ENCODE results near the gene MACROD2.
"Not testable (repeated sequence)": the region's sequence is repeated elsewhere in the genome, so short reads cannot be mapped to it uniquely, and the experiment has no call there.

Gene MACROD2

DNA sequence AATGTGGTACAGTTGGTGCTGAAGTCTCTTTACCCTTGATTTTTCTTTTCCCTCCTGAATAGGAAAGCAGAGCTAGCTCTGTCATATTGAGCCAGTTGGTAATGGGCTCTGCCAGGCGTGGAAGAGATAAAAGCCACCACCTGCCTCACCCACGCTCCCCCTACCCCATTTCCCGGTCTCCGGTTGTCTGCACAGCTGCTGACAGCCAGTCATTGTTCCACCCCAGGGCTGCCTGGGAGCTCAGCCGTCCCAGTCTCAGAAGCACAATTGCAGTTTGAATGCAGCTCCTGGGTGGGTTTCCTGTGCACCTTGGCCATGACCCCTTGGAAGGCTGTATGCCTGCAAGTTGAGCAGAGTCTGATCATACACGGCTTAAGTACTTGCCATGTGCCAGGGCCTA is 1017.2 kb downstream of the MACROD2 start:
- POLR2A ChIA-PET = no interaction called here
- CTCF ChIA-PET = no interaction called here
- H3K4me1 ChIP-seq (ENCODE audit: control insufficient read depth, insufficient read depth, low read length) = peaks cover 9% of the 10 kb centered on the region
- TF ChIP-seq, protein P1, sequence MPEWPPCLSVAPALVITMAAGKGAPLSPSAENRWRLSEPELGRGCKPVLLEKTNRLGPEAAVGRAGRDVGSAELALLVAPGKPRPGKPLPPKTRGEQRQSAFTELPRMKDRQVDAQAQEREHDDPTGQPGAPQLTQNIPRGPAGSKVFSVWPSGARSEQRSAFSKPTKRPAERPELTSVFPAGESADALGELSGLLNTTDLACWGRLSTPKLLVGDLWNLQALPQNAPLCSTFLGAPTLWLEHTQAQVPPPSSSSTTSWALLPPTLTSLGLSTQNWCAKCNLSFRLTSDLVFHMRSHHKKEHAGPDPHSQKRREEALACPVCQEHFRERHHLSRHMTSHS (tag by site-specific recombination; IDR thresholded peaks at IDR 0.05) = no peak
- no peak for TF ChIP-seq ZNF777 (tag by site-specific recombination; IDR thresholded peaks at IDR 0.05; ENCODE audit: borderline replicate concordance)
- no peak for TF ChIP-seq ZBTB7A (tag by site-specific recombination; IDR thresholded peaks at IDR 0.05; ENCODE audit: low read depth)
- no peak for TF ChIP-seq KLF1 (tag by site-specific recombination; IDR thresholded peaks at IDR 0.05)
- no peak for TF ChIP-seq ZNF76 (tag by site-specific recombination; IDR thresholded peaks at IDR 0.05; ENCODE audit: borderline replicate concordance, low read depth)
- TF ChIP-seq ZSCAN30 (tag by site-specific recombination; IDR thresholded peaks at IDR 0.05) = no peak
- TF ChIP-seq, protein P2, sequence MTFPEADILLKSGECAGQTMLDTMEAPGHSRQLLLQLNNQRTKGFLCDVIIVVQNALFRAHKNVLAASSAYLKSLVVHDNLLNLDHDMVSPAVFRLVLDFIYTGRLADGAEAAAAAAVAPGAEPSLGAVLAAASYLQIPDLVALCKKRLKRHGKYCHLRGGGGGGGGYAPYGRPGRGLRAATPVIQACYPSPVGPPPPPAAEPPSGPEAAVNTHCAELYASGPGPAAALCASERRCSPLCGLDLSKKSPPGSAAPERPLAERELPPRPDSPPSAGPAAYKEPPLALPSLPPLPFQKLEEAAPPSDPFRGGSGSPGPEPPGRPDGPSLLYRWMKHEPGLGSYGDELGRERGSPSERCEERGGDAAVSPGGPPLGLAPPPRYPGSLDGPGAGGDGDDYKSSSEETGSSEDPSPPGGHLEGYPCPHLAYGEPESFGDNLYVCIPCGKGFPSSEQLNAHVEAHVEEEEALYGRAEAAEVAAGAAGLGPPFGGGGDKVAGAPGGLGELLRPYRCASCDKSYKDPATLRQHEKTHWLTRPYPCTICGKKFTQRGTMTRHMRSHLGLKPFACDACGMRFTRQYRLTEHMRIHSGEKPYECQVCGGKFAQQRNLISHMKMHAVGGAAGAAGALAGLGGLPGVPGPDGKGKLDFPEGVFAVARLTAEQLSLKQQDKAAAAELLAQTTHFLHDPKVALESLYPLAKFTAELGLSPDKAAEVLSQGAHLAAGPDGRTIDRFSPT (tag by site-specific recombination; IDR thresholded peaks at IDR 0.05) = no peak
- no peak overlapping the region for H3K4me3 ChIP-seq (ENCODE audit: low read depth, low read length)
- no peaks in the 10 kb centered on the region for H3K9me3 ChIP-seq (ENCODE audit: control insufficient read depth, insufficient read depth, low read depth, low read length)
- no peak overlapping the region for H3K27ac ChIP-seq (ENCODE audit: extremely low read depth, low read depth, low read length)
- no peaks in the 10 kb centered on the region for H3K36me3 ChIP-seq (ENCODE audit: control insufficient read depth in 2 of 2, insufficient read depth in 1 of 2, low read length in 2 of 2)

DNA sequence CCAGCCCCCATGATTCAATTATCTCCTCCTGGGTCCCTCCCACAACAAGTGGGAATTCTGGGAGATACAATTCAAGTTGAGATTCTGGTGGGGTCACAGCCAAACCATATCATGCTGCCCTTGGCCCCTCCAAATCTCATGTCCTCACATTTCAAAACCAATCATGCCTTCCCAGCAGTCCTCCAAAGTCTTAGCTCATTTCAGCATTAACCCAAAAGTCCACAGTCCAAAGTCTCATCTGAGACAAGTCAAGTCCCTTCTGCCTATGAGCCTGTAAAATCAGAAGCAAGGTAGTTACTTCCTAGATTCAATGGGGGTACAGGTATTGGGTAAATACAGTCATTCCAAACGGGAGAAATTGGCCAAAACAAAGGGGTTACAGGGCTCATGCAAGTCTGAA is 1021.6 kb downstream of the MACROD2 start:
- H3K9me3 ChIP-seq (ENCODE audit: control insufficient read depth, insufficient read depth, low read depth, low read length); H3K27ac ChIP-seq (ENCODE audit: extremely low read depth, low read depth, low read length); H3K4me1 ChIP-seq (ENCODE audit: control insufficient read depth, insufficient read depth, low read length); H3K4me3 ChIP-seq (ENCODE audit: low read depth, low read length); H3K36me3 ChIP-seq (ENCODE audit: control insufficient read depth in 2 of 2, insufficient read depth in 1 of 2, low read length in 2 of 2); POLR2A ChIA-PET: not testable (repeated sequence)
- CTCF ChIA-PET = interaction anchor here (0.6 kb wide), 2 partner anchors 127 to 220 kb away, joined by 3 read pairs; no protein-coding TSS in a partner anchor

DNA sequence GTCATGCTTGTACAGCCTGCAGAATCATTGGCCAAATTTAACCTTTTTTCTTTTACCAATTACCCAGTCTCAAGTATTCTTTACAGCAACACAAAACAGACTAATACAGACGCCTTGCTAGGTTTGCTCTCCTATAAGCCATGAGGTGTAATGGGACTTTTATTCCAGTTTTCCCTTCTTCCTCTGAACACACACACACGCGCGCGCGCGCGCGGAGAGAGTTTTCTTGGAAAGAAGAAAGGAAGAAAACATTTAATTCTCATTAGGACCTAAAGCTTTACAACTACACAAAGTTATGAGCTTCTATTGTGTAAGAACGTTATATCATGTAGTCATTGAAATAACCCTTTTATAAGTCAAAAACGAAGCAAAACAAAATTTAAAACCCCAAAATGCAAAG is 1023.6 kb downstream of the MACROD2 start:
- CTCF ChIA-PET = interaction anchor here (0.8 to 1.6 kb wide), 2 partner anchors 9 to 104 kb away, joined by 4 to 5 read pairs; no protein-coding TSS in a partner anchor
- Histone ChIP-seq H3K4me1 (ENCODE audit: control insufficient read depth, insufficient read depth, low read length) (no peaks in the 10 kb centered on the region), H3K27ac (ENCODE audit: extremely low read depth, low read depth, low read length) (no peak overlapping the region), H3K9me3 (ENCODE audit: control insufficient read depth, insufficient read depth, low read depth, low read length) (no peaks in the 10 kb centered on the region), H3K4me3 (ENCODE audit: low read depth, low read length) (no peak overlapping the region), H3K36me3 (ENCODE audit: control insufficient read depth in 2 of 2, insufficient read depth in 1 of 2, low read length in 2 of 2) (no peaks in the 10 kb centered on the region)
- no peak for TF ChIP-seq ZNF626 (tag by site-specific recombination; IDR thresholded peaks at IDR 0.05)
- no peak for TF ChIP-seq ZNF561 (tag by site-specific recombination; IDR thresholded peaks at IDR 0.05; ENCODE audit: borderline replicate concordance)
- POLR2A ChIA-PET = no interaction called here

DNA sequence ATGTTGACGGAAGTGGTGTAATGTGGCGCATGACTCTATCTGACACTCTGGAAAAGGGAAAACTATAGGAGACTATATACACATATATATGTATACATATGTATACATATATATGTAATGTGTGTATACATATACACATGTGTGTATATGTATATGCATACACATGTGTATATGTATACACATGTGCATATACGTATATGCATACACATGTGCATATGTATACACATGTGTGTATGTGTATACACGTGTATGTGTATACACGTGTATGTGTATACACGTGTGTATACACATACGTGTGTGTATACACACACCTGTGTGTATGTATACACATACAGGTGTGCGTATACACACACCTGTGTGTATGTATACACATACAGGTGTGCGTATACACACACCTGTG is 1025.5 kb downstream of the MACROD2 start:
- CTCF ChIA-PET = no interaction called here

More for the DNA sequence above, 1025.5 kb downstream of the MACROD2 start:
- Histone ChIP-seq H3K9me3 (ENCODE audit: control insufficient read depth, insufficient read depth, low read depth, low read length) (no peaks in the 10 kb centered on the region), H3K36me3 (ENCODE audit: control insufficient read depth in 2 of 2, insufficient read depth in 1 of 2, low read length in 2 of 2) (no peaks in the 10 kb centered on the region), H3K27ac (ENCODE audit: extremely low read depth, low read depth, low read length) (no peak overlapping the region), H3K4me1 (ENCODE audit: control insufficient read depth, insufficient read depth, low read length) (no peaks in the 10 kb centered on the region), H3K4me3 (ENCODE audit: low read depth, low read length) (no peak overlapping the region)
- POLR2A ChIA-PET = no interaction called here
- TF ChIP-seq ZNF324 (tag by site-specific recombination; IDR thresholded peaks at IDR 0.05) = no peak
- TF ChIP-seq ZNF416 (tag by site-specific recombination; IDR thresholded peaks at IDR 0.05) = no peak
- no peak for TF ChIP-seq ZNF10 (tag by site-specific recombination; IDR thresholded peaks at IDR 0.05)
- TF ChIP-seq ZNF146 (tag by site-specific recombination; IDR thresholded peaks at IDR 0.05) = no peak
- TF ChIP-seq ZSCAN30 (tag by site-specific recombination; IDR thresholded peaks at IDR 0.05) = no peak
- TF ChIP-seq, protein P3, sequence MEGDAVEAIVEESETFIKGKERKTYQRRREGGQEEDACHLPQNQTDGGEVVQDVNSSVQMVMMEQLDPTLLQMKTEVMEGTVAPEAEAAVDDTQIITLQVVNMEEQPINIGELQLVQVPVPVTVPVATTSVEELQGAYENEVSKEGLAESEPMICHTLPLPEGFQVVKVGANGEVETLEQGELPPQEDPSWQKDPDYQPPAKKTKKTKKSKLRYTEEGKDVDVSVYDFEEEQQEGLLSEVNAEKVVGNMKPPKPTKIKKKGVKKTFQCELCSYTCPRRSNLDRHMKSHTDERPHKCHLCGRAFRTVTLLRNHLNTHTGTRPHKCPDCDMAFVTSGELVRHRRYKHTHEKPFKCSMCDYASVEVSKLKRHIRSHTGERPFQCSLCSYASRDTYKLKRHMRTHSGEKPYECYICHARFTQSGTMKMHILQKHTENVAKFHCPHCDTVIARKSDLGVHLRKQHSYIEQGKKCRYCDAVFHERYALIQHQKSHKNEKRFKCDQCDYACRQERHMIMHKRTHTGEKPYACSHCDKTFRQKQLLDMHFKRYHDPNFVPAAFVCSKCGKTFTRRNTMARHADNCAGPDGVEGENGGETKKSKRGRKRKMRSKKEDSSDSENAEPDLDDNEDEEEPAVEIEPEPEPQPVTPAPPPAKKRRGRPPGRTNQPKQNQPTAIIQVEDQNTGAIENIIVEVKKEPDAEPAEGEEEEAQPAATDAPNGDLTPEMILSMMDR (tag by site-specific recombination; IDR thresholded peaks at IDR 0.05) = no peak
- TF ChIP-seq, protein P4, sequence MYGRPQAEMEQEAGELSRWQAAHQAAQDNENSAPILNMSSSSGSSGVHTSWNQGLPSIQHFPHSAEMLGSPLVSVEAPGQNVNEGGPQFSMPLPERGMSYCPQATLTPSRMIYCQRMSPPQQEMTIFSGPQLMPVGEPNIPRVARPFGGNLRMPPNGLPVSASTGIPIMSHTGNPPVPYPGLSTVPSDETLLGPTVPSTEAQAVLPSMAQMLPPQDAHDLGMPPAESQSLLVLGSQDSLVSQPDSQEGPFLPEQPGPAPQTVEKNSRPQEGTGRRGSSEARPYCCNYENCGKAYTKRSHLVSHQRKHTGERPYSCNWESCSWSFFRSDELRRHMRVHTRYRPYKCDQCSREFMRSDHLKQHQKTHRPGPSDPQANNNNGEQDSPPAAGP (tag by site-specific recombination; IDR thresholded peaks at IDR 0.05) = no peak
